Mesenteric fat pad (tissue), 1 donor: ENCODE measurements around the gene ZNF600. TPM values are rescaled to one million over a fixed set of nuclear protein-coding genes. Genes with fewer than 3 reads are reported as not detected.
A peak's percentile ranks its signal among the peaks of the same experiment; 100 is the strongest.
"Not testable (repeated sequence)": the region's sequence is repeated elsewhere in the genome, so short reads cannot be mapped to it uniquely, and the experiment has no call there.

ENCODE experiments used
- DNase-seq: peaks from one replicate; pipeline ENCODE4 v3.0.0-alpha.2; 2020; ENCODE audit warnings: low spot score
- long read RNA-seq: library from polyadenylated mRNA; unstranded; transcript quantifications from one replicate; pipeline ENCODE4 v2.0.0, GENCODE V29; 2020
- total RNA-seq: library from RNA; stranded (reverse); fragmentation: NEBNext Ultra II Directional; extraction: Animal tissue kit (Norgen Biotek cat#: 25700); gene quantifications from one replicate; pipeline ENCODE4 v1.2.1, GENCODE V29; 2021
- donor health status: DM: yes; HTN: yes; CAD: no.

ZNF600 gene
- total RNA-seq = 8.4 TPM
- long read RNA-seq, transcript ZNF600-208 (4 exons, 3,645 nt) = major isoform, 8 of 16 reads
- long read RNA-seq, partial matches to known transcripts = 0 of 16 reads
- long read RNA-seq, other reads (novel, unspliced or antisense) = 8 of 16 reads

GRCh38 chr19:52786464-52787354 is at the start of gene ZNF600:
TSS of gene ZNF600 (minus strand) at chr19:52786791. CDS start at chr19:52778888, 7,903 bp downstream.
- DNase-seq = peak; percentile 95

GRCh38 chr19:52834289-52834688 is 47.7 kb upstream of the ZNF600 start:
- DNase-seq = not testable (repeated sequence)

DNA sequence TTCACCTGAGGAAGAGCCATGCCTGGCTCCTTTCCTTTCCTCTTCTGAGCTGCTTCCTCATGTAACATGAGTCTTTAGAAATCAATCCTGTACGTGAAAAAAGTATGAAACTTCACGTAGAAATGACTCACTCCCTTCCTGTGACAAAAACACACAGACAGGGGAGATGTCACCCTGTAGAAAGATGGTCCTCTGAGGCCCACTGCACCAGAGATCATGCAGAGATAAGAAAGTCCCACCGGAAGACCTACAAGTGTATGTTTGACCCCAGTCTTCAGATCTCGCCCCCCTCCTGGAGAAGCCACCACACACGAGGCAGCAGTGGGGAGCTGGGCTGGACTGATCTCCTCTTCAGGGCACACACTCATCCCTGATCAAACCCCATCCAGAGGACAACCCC is 47.0 kb upstream of the ZNF600 start:
- not testable (repeated sequence) for DNase-seq

- DNase-seq = not testable (repeated sequence)
Observed at GRCh38 chr19:52829866-52830265, 43.3 kb upstream of the ZNF600 start.

DNA sequence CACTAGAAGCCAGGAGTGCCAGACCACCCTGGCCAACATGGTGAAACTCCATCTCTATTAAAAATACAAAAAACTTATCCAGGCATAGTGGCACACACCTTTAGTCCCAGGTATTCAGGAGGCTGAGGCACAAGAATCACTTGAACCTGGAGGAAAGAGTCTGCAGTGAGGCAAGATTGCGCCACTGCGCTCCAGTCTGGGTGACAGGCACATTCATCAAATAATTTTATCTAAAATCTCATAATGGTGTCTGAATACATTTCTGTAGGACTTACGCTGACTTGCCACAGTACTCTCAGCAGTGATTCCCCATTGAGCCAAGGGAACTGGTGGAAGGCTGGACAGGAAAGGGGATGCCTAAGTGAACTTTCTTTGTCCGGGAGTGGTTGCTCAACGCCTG is 39.2 kb upstream of the ZNF600 start:
- DNase-seq = no peak

DNA sequence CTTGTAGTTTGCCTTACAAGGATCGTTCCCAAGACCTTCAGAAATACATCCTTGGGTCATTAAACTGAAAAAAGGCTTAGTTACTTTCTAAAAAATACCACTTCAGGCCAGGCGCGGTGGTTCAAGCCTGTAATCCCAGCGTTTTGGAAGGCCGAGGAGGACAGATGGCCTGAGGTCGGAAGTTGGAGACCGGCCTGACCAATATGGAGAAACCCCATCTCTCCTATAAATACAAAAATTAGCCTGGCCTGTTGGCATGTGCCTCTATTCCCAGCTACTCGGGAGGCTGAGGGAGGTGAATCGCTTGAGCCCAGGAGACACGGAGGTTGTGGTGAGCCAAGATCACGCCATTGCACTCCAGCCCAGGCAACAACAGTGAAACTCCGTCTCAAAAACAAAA is 37.1 kb upstream of the ZNF600 start:
- DNase-seq = no peak

DNA sequence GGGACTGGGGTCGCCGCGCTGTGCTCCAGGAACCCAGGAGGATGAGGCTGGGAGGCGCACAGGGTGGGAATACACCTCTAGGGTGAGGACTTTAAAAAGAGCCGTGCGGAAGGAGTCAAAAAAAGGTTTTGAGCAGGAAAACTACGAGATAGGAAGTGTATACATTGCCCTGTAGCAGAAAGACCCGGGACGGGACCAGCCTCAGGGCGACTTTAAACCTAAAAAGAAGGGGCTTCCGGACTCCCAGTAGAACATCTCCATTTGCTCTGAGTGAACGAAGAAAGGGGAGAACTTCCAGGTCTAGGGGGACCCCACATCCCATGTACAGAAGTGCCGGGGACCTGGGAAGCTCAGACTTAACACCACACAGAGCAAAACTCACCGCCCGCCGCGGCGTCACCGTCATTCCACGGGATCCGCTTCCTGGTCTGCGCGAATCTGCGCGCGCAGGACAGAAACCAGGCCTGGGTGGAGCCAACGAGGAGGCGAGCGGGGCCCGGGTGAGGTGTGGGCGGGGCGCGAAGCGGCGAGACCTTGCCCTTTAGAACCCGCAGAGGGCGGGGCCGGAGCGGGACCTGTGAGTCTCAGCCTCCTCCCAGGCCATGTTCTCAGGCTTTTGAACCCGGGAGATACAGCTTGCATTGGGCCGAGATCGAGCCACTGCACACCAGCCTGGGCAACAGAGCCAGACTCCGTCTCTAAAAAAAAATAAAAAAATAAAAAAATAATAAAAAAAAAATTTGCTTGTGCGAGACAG is 34.8 kb upstream of the ZNF600 start, which contains the start of gene ZNF28:
TSS of gene ZNF28 (minus strand) at position 430 of the 757 bp plus-strand sequence. CDS start 3,675 bp downstream, outside the sequence.
- DNase-seq = not testable (repeated sequence)

DNA sequence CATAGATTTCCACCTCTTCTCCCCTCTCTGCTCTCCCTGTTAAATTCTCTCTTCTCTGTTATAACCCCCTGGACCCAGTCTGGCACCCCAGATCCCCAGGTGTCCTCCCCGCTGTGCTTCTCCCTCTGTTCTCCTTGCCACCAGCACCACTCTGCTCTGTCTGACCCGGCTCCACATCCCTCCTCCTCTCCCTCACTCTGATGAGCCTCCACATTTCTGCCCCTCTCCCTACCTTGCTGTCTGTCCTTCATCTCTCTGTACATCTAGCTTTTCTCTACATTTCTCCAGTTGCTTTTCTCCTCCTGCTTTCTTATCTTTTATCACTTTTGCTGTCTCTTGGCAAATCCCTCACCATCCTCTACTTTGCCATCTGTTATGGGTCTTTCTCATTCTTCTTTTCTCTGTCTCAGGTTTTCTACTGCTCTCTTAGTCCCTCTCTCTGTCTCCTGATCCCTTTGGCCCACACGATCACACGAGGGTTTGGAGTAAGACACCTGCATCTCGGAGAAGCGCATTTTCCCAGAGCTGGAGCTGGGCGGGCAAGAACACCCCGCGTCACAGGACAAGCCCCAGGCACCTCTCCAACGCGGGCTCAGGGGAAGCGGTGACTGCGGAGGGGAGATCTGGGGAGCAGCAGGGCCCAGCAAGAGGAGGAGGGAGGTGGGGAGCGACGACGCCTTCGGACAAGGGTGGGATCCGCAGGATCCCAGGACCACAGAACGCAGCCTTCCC is 34.0 kb upstream of the ZNF600 start:
- DNase-seq = not testable (repeated sequence)

DNA sequence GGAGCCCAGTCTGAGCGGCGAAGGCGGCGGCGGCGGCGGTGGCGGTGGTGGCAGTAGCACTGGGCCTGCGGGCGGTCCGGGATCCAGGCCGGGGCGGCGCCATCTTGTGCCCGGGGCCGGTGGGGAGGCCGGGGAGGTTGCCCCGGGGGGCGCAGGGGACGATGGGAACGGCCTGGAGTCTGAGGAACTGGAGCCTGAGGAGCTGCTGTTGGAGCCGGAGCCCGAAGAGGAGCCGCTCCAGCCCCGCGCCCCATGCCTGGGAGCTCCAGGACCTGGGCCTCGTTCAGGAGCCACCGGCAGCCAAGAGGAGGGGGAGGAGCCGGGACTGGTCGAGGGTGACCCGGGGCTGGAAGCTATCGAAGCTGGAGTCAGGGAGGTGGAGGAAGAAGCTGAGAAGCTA is 23.2 kb upstream of the ZNF600 start:
- DNase-seq = no peak

DNA sequence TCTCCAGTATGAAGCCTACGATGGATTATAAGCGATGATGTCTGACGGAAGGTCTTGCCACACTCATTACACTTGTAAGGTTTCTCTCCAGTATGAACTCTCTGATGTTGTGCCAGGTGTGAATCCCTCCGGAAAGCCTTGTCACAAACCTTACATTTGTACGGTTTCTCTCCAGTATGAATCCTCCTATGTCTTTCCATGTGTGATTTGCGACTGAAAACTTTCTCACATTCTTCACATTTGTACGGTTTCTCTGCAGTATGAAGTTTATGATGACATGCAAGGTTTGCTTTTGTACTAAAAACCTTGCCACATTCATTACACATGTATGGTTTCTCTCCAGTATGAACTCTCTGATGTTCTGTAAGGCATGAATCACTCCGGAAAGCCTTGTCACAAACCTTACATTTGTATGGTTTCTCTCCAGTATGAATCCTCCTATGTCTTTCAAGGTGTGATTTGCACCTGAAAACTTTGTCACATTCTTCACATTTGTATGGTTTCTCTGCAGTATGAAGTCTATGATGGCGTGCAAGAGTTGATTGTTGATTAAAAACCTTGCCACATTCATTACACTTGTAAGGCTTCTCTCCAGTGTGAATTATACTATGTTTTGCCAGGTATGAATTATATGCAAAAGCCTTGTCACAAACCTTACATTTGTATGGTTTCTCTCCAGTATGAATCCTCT is 13.5 kb upstream of the ZNF600 start:
- DNase-seq = not testable (repeated sequence)

DNA sequence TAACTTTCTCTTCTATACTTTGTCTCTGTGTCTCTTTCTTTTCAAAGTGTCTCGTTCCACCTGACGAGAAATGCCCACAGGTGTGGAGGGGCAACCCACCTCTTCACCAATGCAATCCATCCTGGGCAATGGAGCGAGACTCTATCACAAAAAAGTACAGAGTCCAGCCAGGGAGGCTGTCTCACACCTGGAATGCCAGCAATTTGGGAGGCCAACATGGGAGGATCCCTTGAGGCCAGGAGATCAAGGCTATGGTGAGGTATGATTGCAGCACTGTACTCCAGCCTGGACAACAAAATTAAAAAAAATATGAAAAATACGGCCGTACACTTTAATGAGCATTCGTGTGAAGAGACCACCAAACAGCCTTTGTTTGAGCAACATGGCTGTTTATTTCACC is 2.8 kb upstream of the ZNF600 start:
- no peak for DNase-seq

GRCh38 chr19:52786078-52786463 is 520 bp downstream of the ZNF600 start:
- no peak for DNase-seq

DNA sequence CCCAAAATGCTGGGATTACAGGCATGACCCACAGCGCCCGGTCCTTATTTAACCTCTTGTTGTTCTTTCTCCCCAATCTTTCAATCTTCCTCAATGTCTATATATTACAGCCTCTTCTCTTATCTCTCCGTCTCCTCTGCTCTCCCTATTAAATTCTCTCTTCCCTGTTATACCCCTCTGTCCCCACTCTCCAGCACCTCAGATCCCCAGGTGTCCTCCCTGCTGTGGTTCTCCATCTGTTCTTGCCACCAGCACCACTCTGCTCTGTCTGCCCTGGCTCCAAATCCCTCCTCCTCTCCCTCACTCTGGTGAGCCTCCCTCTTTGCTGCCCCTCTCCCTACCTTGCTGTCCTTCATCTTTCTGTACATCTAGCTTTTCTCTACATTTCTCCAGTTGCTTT is 1.1 kb downstream of the ZNF600 start:
- no peak for DNase-seq

GRCh38 chr19:52782864-52783263 is 3.7 kb downstream of the ZNF600 start:
- DNase-seq = not testable (repeated sequence)

GRCh38 chr19:52778811-52779210 is 7.8 kb downstream of the ZNF600 start:
- peak; percentile 62 for DNase-seq

- DNase-seq = not testable (repeated sequence)
Observed at GRCh38 chr19:52756447-52756846, 30.1 kb downstream of the ZNF600 start.

DNA sequence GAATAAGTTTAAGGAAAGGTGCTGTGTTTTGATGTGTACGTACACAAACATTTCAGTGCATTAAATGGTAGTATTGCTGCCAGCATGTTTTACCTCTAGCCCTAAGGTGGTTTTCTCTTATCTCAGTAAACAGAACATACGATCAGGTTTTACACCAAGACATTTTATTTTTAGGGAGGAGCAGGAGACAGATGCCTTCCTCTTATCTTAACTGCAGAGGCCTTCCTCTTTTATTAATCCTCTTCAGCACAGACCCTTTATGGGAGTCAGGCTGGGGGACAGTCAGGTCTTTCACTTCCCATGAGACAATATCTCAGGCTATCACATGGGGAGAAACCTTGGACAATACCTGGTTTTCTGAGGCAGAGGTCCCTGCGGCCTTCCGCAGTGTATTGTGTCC is 36.8 kb downstream of the ZNF600 start:
- no peak for DNase-seq

- DNase-seq = no peak
Observed at GRCh38 chr19:52748336-52748950, 38.1 kb downstream of the ZNF600 start.

DNA sequence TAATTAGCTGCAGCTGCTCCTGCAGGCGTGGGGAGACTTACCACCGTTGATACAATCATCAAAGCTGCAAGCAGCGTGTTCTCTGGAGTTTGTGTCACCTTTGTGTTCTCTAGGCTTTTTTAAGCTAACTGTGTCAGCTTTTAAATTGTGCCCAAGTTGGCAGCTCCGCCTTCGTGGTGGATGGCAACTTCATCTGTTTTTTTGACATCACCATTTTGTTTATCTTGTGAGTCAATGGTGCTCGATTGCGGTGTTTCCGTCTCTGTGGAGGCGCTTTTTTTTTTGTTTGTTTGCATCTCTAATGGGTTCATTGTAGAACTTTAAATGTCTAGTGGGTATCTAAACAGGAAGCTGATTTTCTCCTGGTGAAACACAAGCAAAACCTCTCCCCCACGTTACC is 40.7 kb downstream of the ZNF600 start:
- not testable (repeated sequence) for DNase-seq

- no peak for DNase-seq
Observed at GRCh38 chr19:52743091-52743490, 43.5 kb downstream of the ZNF600 start.
